ENCODE data around the gene EXD2. TPM values are rescaled to one million over a fixed set of nuclear protein-coding genes. Genes with fewer than 3 reads are reported as not detected.

Gene EXD2
- polyA plus RNA-seq (2011; rRNA removed), result 15.3 and 16.7 TPM in 2 replicates
- polyA minus RNA-seq (2011; rRNA and poly(A)+ RNA removed), result 12.0 and 18.2 TPM in 2 replicates

- DNase-seq (ENCODE audit: low read depth, low spot score), result peak; percentile 27
- Histone ChIP-seq H3K27ac (ENCODE audit: low read depth, low read length) (no peak within 1 kb of the TSS), H3K4me3 (ENCODE audit: low read depth, low read length) (peak within 1 kb of the TSS; percentile 88), H3K9me3 (ENCODE audit: control insufficient read depth, insufficient read depth, low read length) (no peaks in the 10 kb centered on the region; the same call in 1 of the 2 replicates), H3K27me3 (ENCODE audit: control insufficient read depth, insufficient read depth, low read length) (peaks cover 3% of the 10 kb centered on the region)
- ChIA-PET CTCF (interaction anchor here (0.5 to 1.0 kb wide), 4 partner anchors 48 to 63 kb away, joined by 3 to 4 read pairs (median 3); no protein-coding TSS in a partner anchor), POLR2A (interaction anchor here (0.7 kb wide), 1 partner anchor 207 kb away, joined by 3 read pairs; the partner anchor contains the start of genes ERH and SLC39A9)
- TF ChIP-seq CTCF (IDR thresholded peaks at IDR 0.05; ENCODE audit: low read depth, low read length), result no peak
These were observed at the start of gene EXD2 for GRCh38 chr14:69191340-69192111. EXD2 (plus strand) TSS chr14:69191498; CDS start chr14:69209471, 17,973 bp downstream.

- Histone ChIP-seq H3K4me3 (ENCODE audit: low read depth, low read length) (no peak overlapping the region), H3K27me3 (ENCODE audit: control insufficient read depth, insufficient read depth, low read length) (no peaks in the 10 kb centered on the region), H3K9me3 (ENCODE audit: control insufficient read depth, insufficient read depth, low read length) (no peaks in the 10 kb centered on the region), H3K27ac (ENCODE audit: low read depth, low read length) (no peak overlapping the region)
- ChIA-PET CTCF (interaction anchor here (3.5 kb wide), 1 partner anchor 12 kb away, joined by 20 read pairs; no protein-coding TSS in a partner anchor), POLR2A (no interaction called here)
- DNase-seq (ENCODE audit: low read depth, low spot score), result no peak
- TF ChIP-seq CTCF (IDR thresholded peaks at IDR 0.05; ENCODE audit: low read depth, low read length), result no peak
These were observed 49.7 kb upstream of the EXD2 start for GRCh38 chr14:69141550-69141949.

GRCh38 chr14:69142101-69142500 is 49.2 kb upstream of the EXD2 start:
- Histone ChIP-seq H3K27me3 (ENCODE audit: control insufficient read depth, insufficient read depth, low read length) (no peaks in the 10 kb centered on the region), H3K27ac (ENCODE audit: low read depth, low read length) (no peak overlapping the region), H3K9me3 (ENCODE audit: control insufficient read depth, insufficient read depth, low read length) (no peaks in the 10 kb centered on the region), H3K4me3 (ENCODE audit: low read depth, low read length) (no peak overlapping the region)
- DNase-seq (ENCODE audit: low read depth, low spot score), result no peak
- CTCF ChIA-PET, result interaction anchor here (3.5 kb wide), 1 partner anchor 13 kb away, joined by 20 read pairs; no protein-coding TSS in a partner anchor
- TF ChIP-seq CTCF (IDR thresholded peaks at IDR 0.05; ENCODE audit: low read depth, low read length), result no peak
- POLR2A ChIA-PET, result no interaction called here

- CTCF ChIA-PET, result interaction anchor here (1.6 to 3.8 kb wide), 3 partner anchors 17 to 386 kb away, joined by 3 to 20 read pairs (median 17); no protein-coding TSS in a partner anchor
- H3K4me3 ChIP-seq (ENCODE audit: low read depth, low read length), result no peak overlapping the region
- H3K9me3 ChIP-seq (ENCODE audit: control insufficient read depth, insufficient read depth, low read length), result no peaks in the 10 kb centered on the region; the same call in 1 of the 2 replicates
- H3K27me3 ChIP-seq (ENCODE audit: control insufficient read depth, insufficient read depth, low read length), result no peaks in the 10 kb centered on the region
- DNase-seq (ENCODE audit: low read depth, low spot score), result no peak
- no peak overlapping the region for H3K27ac ChIP-seq (ENCODE audit: low read depth, low read length)
- POLR2A ChIA-PET, result no interaction called here
- TF ChIP-seq CTCF (IDR thresholded peaks at IDR 0.05; ENCODE audit: low read depth, low read length), result no peak
These were observed 41.6 kb upstream of the EXD2 start for GRCh38 chr14:69149461-69150244.

All from AG04450 (cell line).